ENCODE data around the gene RPS24. TPM values are rescaled to one million over a fixed set of nuclear protein-coding genes. Genes with fewer than 3 reads are reported as not detected.

The RPS24 gene
- total RNA-seq, 1 donor from 2014 or later, result 1,414 TPM

GRCh38 chr10:78000206-78000605, 33.5 kb upstream of the RPS24 start:
- Mint-ChIP-seq H3K9me3 (no peaks in the 10 kb centered on the region), H3K27me3 (ENCODE audit: low read depth) (no peaks in the 10 kb centered on the region), H3K4me3 (no peak overlapping the region), H3K4me1 (peaks cover 12% of the 10 kb centered on the region), H3K27ac (no peak overlapping the region), H3K36me3 (peaks cover 49% of the 10 kb centered on the region)
- no peak for DNase-seq (ENCODE audit: low spot score in 2 of 2, unreplicated experiment in 2 of 2)
- TF ChIP-seq CTCF (IDR thresholded peaks at IDR 0.05; ENCODE audit: unreplicated experiment), result no peak

GRCh38 chr10:78000956-78001472, 32.6 kb upstream of the RPS24 start:
- H3K4me1 Mint-ChIP-seq, result peaks cover 12% of the 10 kb centered on the region
- no peak for DNase-seq (ENCODE audit: low spot score in 2 of 2, unreplicated experiment in 2 of 2)
- no peaks in the 10 kb centered on the region for H3K27me3 Mint-ChIP-seq (ENCODE audit: low read depth)
- H3K36me3 Mint-ChIP-seq, result peaks cover 52% of the 10 kb centered on the region
- H3K4me3 Mint-ChIP-seq, result no peak overlapping the region
- no peaks in the 10 kb centered on the region for H3K9me3 Mint-ChIP-seq
- no peak for TF ChIP-seq CTCF (IDR thresholded peaks at IDR 0.05; ENCODE audit: unreplicated experiment)
- H3K27ac Mint-ChIP-seq, result peak overlapping the region; percentile 65

GRCh38 chr10:78002541-78003288, 30.9 kb upstream of the RPS24 start:
- H3K4me3 Mint-ChIP-seq, result no peak overlapping the region
- no peaks in the 10 kb centered on the region for H3K9me3 Mint-ChIP-seq
- no peaks in the 10 kb centered on the region for H3K27me3 Mint-ChIP-seq (ENCODE audit: low read depth)
- no peak for TF ChIP-seq CTCF (IDR thresholded peaks at IDR 0.05; ENCODE audit: unreplicated experiment)
- peaks cover 47% of the 10 kb centered on the region for H3K36me3 Mint-ChIP-seq
- DNase-seq (ENCODE audit: low spot score in 2 of 2, unreplicated experiment in 2 of 2), result no peak
- no peak overlapping the region for H3K27ac Mint-ChIP-seq
- H3K4me1 Mint-ChIP-seq, result peaks cover 12% of the 10 kb centered on the region

DNA sequence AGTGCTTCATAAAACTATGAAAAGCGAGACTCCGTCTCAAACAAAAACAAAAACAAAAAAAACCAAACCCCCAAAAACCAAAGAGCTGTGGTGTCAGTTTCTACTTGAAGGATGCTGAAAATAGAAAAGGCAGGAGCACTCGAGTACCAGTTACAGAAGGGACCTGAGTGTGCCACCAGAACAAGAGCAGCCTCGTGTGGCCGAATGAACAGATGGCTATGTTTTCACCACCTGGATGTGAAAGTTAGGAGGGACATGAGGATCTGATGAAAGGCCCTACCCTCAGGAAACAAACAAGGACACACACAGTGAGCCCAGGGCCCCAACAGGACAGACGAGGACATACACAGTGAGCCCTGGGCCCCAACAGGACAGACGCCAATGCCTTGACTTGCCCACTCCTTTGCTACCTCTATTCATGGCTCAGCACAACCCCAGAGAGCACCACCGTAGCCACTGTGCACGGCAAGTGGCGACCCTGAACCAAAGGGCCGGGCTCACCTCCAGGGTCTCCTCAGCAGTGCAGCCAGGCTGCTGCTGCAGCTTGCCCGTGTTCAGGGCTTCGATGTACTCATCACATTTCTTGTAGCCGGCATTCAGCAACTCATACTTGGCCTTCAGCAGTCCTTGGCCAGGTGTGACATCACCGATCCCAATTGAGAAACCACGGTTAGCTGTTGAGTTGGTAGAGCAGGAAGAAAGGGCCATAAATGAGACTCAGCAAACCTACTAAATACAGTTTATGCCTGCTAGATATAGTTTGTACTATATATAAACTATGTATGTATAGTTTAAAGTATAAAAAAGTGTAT, 29.2 kb upstream of the RPS24 start:
- Mint-ChIP-seq H3K27me3 (ENCODE audit: low read depth) (no peaks in the 10 kb centered on the region), H3K4me1 (peaks cover 12% of the 10 kb centered on the region), H3K36me3 (peaks cover 45% of the 10 kb centered on the region), H3K9me3 (no peaks in the 10 kb centered on the region), H3K27ac (no peak overlapping the region), H3K4me3 (no peak overlapping the region)
- DNase-seq (ENCODE audit: low spot score in 2 of 2, unreplicated experiment in 2 of 2), result no peak
- no peak for TF ChIP-seq CTCF (IDR thresholded peaks at IDR 0.05; ENCODE audit: unreplicated experiment)

- peaks cover 48% of the 10 kb centered on the region for H3K36me3 Mint-ChIP-seq
- H3K4me3 Mint-ChIP-seq, result no peak overlapping the region
- H3K27me3 Mint-ChIP-seq (ENCODE audit: low read depth), result no peaks in the 10 kb centered on the region
- no peaks in the 10 kb centered on the region for H3K9me3 Mint-ChIP-seq
- DNase-seq (ENCODE audit: low spot score in 2 of 2, unreplicated experiment in 2 of 2), result no peak
- TF ChIP-seq CTCF (IDR thresholded peaks at IDR 0.05; ENCODE audit: unreplicated experiment), result no peak
- H3K27ac Mint-ChIP-seq, result no peak overlapping the region
- peaks cover 2% of the 10 kb centered on the region for H3K4me1 Mint-ChIP-seq
Observed at GRCh38 chr10:78007172-78007571, 26.5 kb upstream of the RPS24 start.
